ENCODE measurements around the gene GREM2.

The GREM2 gene

DNA sequence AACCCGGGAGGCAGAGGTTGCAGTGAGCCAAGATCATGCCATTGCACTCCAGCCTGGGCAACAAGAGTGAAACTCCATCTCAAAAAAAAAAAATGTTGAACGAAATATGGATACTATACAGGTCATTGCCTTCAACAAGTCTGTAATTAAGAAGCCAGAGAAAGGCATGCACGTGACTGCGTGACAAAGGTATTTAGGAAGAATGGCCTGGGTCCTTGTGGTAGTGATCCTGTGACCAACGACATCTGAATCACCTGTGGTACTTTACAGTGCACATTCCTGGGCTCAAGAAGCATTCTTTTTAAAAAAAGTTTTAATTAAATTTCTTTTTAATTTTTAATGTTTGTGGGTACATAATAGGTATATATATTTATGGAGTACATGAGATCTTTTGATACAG, 115.0 kb downstream of the GREM2 start:
- DNase-seq: no peak

DNA sequence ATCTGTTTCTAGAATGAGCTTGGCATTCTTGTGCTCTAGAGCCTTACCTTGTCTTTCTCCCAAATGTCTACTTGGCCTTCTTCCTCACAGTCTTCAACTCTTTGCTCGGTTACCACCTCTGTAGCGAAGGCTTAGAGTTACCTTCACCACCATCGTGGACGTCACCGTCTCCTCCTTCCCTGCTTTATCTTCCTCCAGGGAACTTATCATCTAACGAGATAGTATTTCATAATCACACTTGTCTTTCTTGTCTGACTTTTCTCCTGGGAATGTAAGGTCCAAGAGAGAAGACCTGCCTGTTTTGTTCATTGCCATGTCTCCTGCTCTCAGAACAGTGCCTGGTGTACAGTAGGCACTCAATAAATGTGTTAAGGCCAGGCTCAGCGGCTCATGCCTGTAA, 115.6 kb downstream of the GREM2 start:
- no peak for DNase-seq

DNA sequence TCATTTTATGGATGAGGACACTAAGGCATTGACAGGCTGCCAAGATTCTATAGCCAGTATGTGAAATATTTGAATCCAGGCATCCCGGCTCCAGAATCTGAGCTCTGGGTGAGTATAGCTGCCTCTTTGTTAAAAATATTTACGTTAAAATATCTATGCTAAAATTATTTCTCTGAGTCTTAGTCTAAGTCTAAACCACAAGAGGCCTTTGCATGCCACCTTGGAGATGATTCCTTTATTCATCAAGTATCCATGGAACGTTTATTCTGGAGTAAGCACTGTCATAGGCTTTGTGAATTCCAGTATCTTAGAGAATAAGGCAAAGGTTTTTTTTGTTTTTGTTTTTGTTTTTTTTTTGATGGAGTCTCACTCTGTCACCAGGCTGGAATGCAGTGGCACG, 116.4 kb downstream of the GREM2 start:
- DNase-seq: no peak

DNA sequence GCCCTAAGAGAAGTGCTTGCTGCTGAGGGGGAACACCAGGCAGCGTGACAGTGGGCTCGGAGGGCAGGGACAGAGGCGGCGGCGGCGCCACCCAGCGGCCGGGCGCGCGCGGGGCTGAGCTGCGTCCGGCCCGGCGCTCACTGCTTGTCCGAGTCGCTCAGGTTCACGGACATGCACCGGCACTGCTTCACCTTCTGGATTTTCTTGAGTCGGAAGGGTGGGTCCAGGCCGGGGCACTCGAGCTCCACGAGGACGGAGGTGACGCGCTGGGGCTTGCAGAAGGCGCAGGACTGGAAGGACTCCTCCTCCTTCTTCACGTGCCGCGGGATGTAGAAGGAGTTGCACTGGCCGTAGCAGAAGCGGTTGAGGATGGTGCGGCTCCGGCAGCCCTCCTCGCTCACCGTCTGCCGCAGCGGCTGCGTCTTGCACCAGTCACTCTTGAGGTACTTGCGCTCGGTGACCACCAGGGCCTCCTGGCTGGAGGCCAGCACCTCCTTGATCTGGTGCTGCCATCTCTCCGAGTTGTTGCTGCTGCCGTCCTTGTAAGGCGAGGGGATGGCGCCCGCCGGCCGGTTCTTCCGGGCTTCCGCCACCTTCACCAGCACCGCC, 119.0 kb downstream of the GREM2 start:
- DNase-seq: no peak

DNA sequence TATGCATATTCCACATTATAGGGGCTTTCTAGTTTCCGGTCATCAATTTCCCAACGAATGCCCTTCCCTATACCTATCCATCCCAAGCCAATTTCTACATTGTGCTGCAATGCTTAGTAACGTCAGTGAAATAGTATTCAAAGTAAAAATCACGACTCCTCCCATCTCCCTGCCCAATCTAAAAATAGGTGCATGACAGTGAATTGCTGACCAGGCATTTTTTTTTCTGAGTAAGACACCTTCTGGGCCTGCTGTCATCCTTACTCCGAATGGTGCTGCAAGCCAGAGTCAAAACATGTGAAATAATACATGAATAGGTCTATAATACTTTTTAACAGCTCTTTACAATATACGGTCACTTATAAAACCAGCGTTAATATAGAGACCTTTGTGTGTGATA, 120.2 kb downstream of the GREM2 start:
- DNase-seq: no peak

DNA sequence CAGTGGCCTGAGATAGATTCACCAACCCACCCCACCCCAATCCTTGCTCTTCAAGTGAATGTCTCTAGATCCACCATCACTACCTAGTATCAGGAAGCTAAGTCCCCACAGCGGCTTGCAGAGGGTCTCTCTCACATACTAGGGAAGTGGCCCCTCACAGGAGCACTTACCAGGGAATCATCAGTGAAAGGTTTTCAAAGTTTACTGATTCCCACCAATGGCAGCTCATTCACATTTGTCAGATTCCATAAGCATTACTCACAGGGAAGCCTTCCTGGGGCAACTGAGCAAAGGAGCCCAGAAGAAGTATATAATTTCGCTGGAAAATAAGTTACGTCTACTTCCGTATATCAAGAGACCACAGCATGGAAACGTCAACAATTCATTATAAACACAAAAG, 120.8 kb downstream of the GREM2 start:
- no peak for DNase-seq

DNA sequence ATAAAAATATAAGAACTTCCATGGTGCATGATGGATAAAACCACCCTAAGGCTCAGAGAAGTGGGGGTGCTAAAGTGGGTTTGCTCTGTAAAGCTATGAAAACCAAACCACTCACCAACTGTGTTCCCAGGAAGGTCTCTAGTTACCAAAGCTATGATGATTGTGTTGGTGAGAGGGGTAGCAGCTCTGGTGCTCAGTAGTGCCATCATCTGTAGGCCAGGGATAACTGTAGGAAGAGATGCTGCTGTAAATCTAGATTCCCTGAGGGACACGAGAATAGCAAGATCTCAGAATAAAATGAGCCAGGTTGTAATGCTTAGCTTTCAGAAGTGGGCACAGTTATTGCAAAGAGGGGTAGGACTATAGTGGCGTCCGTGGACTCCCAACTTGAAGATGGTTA, 124.5 kb downstream of the GREM2 start:
- DNase-seq: no peak

DNA sequence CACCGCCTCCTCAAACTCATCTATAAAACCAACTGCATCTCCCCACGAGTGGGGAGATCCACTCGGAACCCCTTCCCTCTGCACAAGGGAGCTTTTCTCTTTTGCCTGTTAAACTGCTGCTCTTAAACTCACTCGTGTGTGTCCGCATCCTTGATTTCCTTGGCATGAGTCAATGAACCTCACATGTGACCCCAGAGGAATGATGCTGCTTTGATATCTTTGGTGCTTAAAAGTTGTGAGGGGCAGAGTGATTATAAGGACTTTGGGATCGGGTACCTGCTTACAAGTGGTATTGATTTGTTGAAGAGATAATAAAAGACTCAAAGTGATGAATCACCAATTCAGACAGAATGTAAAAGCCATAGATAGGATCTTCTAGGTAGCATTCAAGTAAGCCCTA, 125.3 kb downstream of the GREM2 start:
- no peak for DNase-seq

DNA sequence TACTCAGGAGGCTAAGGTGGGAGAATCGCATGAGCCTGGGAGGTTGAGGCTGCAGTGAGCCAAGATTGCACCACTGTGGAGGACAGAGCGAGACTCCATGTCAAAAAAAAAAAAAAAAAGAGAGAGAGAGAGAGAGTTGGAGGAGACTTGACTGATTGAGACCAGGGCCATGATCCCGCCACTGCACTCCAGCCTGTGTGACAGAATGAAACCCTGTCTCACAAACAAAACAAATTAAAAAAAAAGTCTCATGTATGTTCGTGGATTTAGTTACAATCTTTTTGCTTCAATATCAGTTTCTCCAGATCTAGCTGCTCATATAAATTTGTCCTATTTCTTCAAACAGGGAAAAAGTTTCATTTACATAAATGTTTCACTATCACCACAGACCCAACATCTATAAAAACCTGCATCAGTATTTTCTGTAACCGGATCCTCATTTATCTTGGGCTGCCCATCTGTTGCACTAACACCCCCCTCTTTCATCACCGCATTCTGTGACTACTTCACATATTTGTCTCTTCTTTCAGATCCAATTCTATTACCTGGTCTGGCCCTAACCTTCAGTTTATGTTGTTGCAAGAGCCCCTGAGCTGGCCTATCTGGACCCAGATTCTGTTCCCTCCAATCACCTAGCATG, 127.0 kb downstream of the GREM2 start:
- no peak for DNase-seq

DNA sequence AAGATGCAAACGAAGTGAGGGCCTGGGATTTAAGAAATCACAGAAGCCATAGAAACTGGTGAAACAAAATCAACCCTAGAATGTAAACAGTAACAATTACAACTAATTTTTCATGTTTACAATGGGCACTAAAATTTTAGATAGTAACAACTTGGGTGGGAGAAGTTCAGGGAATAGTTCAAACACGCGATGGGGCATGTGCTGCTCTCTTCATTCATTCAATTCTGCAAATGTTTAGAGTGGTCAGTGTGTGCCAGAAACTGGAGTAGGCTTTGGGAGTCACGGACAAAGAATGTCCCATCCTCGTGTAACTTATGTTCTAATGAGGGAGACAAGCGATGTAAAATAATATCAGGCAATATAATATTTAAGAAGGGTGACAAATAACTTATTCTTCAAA, 133.4 kb downstream of the GREM2 start:
- DNase-seq: no peak

DNA sequence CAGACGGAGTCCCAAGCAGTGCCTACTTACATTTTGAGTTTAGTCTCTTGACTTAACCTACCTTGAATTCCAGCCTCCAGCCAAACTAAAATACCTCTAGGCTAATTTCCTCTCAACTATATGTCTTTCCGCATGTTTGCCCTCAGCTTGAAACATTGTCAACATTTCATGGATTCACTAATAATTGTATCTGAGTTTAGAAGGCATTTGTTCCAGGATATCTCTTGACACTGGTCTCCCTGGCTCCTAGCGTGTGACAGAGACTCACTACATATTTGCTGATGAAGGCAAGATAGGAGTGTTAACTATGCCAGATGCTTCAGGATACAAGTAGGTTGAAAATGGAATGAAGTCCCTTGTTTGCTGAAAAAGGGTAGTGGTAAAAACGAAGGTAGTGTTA, 136.1 kb downstream of the GREM2 start:
- no peak for DNase-seq

DNA sequence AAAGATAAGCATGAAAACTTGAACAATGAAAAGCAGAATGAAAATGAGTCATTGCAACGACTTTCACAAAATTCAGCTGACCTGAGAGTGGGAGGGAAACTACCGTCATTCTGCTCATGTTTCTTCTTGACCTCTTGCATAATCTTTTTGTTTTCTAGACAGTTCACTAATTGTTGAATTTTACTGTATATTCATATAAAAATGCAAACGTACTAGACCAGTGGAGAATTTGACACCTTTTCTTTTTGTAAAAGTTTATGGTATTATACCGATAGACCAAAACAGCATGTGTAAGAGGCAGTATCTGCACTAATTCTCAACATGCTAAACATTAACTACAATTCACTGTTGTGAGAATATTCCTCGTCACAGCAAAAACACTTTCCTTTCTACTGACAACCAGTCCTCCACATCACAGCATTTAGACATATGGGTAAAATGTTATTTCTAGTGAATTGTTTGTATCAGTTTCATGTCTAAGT, 137.8 kb downstream of the GREM2 start:
- DNase-seq: no peak

DNA sequence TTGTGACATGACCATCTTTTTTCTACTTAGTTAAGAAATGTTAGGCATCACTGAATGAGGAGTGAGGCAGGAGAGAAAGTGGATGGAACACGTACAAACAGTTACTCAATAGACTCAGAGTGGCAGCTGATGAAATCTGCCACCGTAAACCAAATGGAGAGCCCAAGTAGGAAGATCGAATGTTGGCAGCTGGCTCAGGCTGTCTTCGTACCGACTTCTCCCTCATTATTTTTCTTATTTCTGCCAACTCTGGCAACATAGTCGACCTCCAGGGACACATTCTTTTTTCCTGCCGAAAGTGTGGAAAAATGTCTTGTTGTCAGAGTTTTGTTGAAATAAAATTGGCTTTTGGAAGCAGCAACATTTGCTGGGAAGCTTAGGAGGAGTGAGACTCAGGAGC, 143.3 kb downstream of the GREM2 start:
- no peak for DNase-seq

DNA sequence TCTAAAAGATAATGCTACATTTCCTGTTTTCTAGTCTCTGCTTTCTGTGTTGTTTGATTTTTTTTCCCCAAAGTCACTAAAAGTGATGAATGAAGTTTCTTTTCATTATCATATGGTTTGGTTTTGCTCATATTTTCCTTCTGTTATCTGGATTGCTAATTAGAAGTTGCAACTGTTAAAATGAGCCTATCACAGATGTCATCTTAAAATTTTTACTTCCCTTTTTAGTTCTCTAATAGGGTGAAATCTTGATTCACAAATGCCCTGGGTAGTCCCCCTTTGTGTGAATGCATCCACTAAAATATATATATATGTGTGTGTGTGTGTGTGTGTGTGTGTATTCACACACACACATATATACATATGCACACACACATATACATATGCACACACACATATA, 144.1 kb downstream of the GREM2 start:
- DNase-seq: no peak

DNA sequence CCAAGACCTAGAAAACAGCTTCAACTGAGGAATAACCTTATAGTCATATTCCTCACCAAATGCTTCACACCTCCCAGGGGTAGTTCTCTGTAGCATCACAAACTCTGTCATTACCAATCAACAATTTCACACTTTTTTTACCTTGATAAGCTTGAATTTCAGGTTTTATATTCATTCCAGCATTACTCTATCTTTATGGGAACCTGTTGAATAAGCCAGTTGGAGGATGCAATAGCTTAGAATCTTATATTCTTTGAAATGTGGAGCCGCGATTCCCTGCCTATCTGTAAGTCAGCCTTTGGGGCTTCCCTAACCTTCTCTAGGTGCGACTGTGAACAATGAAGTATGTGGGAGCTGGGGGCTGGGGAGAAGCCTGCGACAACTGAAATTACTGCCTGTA, 145.4 kb downstream of the GREM2 start:
- DNase-seq: no peak

DNA sequence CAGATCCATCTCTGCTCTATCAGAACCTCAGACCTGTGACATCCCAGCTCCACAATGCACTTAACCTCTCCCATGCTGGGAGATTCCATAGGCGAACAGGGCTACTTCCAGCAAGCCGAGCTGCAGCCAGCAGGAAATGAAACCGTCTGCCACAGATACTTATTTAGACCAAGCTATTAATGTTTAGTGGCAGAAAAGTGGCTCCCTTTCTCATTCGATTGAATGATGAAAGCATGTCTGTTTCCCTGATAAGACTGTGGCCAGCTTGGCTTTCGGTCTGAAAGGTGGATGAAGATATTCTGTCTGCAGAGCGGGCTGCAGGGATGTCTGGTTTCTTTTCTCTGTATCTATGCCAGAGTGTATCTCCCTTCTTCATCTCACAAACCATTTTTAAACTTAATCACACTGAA, 146.4 kb downstream of the GREM2 start:
- DNase-seq: no peak

DNA sequence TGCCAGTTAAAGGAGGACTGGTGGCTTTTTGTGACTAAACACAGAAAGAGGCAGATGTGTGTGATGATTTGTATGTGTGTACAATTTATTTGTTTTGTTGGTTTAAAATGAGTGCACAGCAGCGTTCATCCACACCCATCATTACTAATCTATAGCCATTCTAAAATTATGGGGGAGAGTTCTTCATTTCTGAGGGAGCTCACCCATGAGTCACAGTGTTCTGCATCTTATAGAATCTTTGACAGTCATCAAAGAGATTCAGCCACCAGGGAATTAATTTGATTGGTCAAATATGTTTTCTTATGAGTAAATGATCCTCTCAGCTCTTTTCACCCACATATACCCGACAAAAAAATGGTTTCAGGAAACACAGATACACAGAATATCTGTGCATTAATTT, 147.9 kb downstream of the GREM2 start:
- no peak for DNase-seq

DNA sequence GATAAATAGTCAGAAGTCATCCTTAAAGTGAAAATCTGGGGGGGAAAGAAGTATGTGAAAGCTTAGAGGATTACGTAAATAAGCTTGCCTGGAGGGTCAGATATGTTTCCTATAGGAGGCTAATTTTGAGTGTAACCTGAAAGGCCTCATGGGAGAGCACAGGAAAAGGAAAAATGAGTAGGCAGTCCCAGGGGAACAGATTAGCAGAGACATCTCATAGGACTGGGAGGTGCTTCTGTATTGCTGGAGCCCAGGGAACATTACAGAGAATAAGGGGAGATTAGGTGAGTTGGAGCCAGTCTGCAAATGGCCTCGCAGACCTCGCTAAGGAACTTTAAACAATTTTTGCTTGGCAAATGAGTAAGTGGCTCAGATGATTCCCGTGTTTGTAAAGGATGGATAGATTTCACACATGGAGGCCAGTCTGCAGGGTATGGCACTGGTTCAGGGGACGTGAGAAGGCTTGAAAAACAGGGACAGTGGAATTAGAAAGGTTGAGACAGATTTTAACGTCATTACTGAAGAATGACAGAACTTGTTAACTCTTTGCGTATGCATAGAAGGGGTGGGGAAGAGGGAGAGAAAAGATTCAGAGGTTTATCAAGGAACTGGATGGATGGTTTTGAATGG, 149.1 kb downstream of the GREM2 start:
- no peak for DNase-seq

DNA sequence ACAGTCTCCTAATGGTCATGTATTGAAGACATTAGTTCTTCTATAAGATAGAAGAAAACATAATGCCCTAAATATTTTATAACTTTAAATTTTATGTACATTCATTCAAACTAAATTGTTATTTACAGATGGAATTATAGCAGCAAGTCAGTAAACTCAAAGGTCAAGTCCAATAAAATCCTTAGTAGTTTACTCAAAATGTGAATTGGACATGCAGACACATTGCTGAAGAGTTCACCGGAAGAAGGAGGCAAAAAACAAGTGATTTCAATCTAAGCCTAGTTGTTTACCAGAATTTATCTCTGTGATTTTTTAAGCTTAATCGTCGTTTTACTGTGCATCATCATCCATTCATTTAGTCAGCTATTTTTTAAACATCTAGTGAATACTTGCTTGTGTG, 149.7 kb downstream of the GREM2 start:
- DNase-seq: no peak

DNA sequence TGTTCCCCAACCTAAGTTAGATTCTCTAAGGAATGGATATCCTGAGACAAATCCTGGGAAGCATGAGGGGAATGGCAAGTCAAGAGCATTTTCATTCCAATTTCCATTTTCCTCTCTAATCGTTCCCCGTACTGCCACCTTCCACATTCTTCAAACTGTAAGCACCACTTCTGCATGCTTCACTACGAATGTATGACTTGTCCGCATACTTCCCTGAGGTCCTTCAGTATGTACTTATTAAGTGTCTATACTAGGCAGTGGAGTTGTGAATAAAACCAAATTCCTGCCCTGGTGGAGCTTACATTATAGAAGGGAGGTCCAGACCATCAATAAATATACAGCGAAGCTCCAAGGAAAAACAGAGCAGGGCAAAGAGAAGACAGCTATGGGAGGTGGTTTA, 154.8 kb downstream of the GREM2 start:
- no peak for DNase-seq

DNA sequence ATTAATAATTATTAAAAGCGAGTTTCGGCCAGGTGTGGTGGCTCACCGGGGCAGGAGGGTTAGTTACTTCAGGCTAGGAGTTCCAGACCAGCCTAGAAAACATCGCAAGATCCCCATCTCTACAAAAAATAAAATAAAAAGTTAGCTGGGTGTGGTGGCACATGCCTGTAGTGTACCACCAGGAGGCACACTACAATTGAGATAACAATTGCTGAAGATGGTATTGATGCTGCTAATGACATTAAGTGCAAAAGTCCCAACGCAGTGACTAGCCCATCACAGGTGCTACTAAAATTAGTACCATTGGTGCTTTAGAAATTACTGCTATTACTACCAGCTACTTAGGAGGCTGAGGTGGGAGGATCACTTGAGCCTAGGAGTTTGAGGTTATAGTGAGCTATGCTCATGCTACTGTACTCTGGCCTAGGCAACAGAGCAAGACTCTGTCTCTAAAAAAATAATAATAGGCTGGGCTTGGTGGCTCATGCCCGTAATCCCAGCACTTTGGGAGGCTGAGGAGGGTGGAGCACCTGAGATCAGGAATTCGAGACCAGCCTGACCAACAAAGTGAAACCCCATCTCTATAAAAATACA, 156.6 kb downstream of the GREM2 start:
- no peak for DNase-seq

DNA sequence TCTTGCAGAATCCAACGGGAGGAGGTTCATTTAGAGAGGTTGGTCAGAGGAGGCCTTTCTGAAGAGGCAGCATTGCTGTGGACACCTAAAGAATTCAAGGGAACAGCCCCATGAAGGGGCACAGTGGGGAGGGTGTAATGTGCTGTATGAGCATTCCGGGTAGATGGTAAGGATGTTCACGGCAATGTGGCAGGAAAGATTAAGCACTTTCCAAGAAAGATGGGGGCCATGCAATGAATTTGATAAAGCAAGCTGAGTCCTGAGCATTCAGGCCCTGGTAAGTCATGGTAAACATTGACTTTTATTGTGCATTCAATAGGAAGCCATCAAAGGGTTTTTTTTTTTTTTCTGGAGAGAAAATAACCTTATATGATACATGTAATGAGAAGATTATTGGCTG, 166.6 kb downstream of the GREM2 start:
- no peak for DNase-seq

DNA sequence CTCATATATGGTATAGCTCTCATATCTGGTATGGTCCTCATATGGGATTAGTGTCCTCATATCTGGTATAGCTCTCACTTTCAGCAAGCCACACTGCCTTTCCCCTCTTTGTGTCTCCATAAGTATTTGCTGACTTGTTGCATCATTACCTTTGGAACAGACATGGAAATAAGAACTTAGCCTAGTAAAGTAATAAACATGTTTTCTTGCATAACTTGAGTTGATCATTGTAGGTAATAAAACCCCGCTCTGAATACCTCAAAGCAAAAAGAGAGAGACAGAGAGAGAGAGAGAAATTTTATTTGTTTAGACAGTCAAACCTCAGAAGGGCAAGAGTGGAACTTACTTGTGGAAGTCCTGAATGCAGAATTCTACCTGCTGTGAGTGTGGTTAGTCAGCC, 170.3 kb downstream of the GREM2 start:
- no peak for DNase-seq
